Heart left ventricle (tissue), 13 donors: Measurements from ENCODE around the gene TPT1.
"Not testable (repeated sequence)": the region's sequence is repeated elsewhere in the genome, so short reads cannot be mapped to it uniquely, and the experiment has no call there.

Experiments used
- POLR2A ChIP-seq, 2 donors: fragments of 450-650 bp; IDR thresholded peaks; one replicate each; pipeline ENCODE4 v1.6.1; 2017; ENCODE audit warnings: antibody characterized with exemption in 2 of 2, mild to moderate bottlenecking in 2 of 2, moderate library complexity in 2 of 2
- TF ChIP-seq, protein P1 (sequence below), 12 donors: fragments of 200-600 bp; sonication (generic) in 4 of 12; IDR thresholded peaks; one replicate each; pipeline versions ENCODE4 v1.5.0 to v1.8.0; 2018 to 2022; ENCODE audit warnings: antibody characterized with exemption in 12 of 12, mild to moderate bottlenecking in 5 of 12
- donor health status: ischemic (EF 13 %, LVEDD 7.1; RV severe dilation, severe dysfunction).
- donor health status: DM: no; HTN: yes; CAD: no.
- donor health status: DM: no; HTN: no; CAD: no.
- donor health status: ischemic (EF 25% LVEDD 6.9; RV normal size, moderate dysfunction).
- donor health status: ischemic (EF 25% LVEDD 5.7; RV mildly dilated, moderate dysfunction).
- donor health status: ischemic (EF 35%, LVEDD 5.7; RV mildly dilated, moderate dysfunction).
- donor health status: nonischemic (EF 11% LVEDD 7.7; RV severe dilation, severe dysfunction).
- donor health status: DM: yes; HTN: yes; CAD: no.
- donor health status: PGD.
- donor health status: ischemic (EF 29% LVEDD 5.4; RV normal size, mild dysfunction).
- donor health status: nonischemic (EF 23%, LVEDD 6.1; RV moderate dilation, normal function).

DNA sequence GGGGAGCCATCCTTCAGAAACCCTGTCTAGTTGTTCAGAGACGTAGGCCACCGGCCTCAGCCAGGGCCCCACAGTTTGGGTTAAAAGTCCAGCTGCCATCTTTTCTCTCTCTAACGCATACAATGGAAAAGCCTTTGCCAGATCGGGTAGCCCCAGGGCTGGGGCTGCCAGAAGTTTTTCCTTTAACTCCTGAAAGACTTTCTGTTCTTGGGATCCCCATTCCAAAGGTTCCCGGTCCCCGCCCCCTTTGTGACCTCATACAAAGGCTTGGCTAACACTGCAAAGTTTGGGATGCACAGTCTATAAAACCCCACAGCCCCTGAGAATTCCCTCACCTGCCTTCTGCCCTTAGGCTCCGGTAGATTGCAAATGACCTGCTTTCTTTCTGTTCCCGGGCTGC lies 41.8 kb upstream of the TPT1 start:
- TF ChIP-seq POLR2A (IDR thresholded peaks at IDR 0.05): not testable (repeated sequence)
- TF ChIP-seq, protein P1, sequence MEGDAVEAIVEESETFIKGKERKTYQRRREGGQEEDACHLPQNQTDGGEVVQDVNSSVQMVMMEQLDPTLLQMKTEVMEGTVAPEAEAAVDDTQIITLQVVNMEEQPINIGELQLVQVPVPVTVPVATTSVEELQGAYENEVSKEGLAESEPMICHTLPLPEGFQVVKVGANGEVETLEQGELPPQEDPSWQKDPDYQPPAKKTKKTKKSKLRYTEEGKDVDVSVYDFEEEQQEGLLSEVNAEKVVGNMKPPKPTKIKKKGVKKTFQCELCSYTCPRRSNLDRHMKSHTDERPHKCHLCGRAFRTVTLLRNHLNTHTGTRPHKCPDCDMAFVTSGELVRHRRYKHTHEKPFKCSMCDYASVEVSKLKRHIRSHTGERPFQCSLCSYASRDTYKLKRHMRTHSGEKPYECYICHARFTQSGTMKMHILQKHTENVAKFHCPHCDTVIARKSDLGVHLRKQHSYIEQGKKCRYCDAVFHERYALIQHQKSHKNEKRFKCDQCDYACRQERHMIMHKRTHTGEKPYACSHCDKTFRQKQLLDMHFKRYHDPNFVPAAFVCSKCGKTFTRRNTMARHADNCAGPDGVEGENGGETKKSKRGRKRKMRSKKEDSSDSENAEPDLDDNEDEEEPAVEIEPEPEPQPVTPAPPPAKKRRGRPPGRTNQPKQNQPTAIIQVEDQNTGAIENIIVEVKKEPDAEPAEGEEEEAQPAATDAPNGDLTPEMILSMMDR (IDR thresholded peaks at IDR 0.05): not testable (repeated sequence)
